Epithelial cell of proximal tubule (primary cell): Measurements from ENCODE around the gene C21orf91. TPM values are rescaled to one million over a fixed set of nuclear protein-coding genes. Genes with fewer than 3 reads are reported as not detected.

Source experiments
- total RNA-seq: library from RNA; depleted of rRNA; stranded (reverse); fragments of >200 nt; gene quantifications from 2 replicates; pipeline ENCODE4 v1.2.3, GENCODE V29; 2015

Gene C21orf91
- total RNA-seq, 1 donor from 2014 or later = 4.3 TPM

Other genes starting within 250 kb of the C21orf91 start
- 75.0 and 101 TPM in 2 replicates for gene BTG3, start 206.5 kb downstream of the C21orf91 start, total RNA-seq